Astrocyte of the spinal cord (primary cell): Measurements from ENCODE around the gene CEACAM20.
"Not testable (repeated sequence)": the region's sequence is repeated elsewhere in the genome, so short reads cannot be mapped to it uniquely, and the experiment has no call there.

Experiments
- DNase-seq: peaks from one replicate; pipeline ENCODE4 v3.0.0; 2011; ENCODE audit warnings: low read depth, low spot score
- H3K4me3 ChIP-seq: 2 replicates; pipeline ENCODE4 v1.5.1; 2011; ENCODE audit warnings: low read depth, mild to moderate bottlenecking, low read length, moderate library complexity
- CTCF ChIP-seq: IDR thresholded peaks from 2 replicates; pipeline ENCODE4 v1.5.1; 2012; ENCODE audit warnings: low read depth, mild to moderate bottlenecking, low read length, inconsistent platforms
- in situ Hi-C: cut with HindIII; loops from 2 replicates; pipeline ENCODE4 v1.10.0; 2017; ENCODE audit warnings: low sequenced_read_pairs

The CEACAM20 gene

GRCh38 chr19:44539991-44540390 is 10.5 kb upstream of the CEACAM20 start:
- in situ Hi-C loops = no loop called here
- H3K4me3 ChIP-seq = no peak overlapping the region
- DNase-seq = no peak
- no peak for TF ChIP-seq CTCF

GRCh38 chr19:44539236-44539826 is 9.9 kb upstream of the CEACAM20 start:
- DNase-seq = no peak
- in situ Hi-C loops = no loop called here
- no peak for TF ChIP-seq CTCF
- no peak overlapping the region for H3K4me3 ChIP-seq

- in situ Hi-C loops, DNase-seq, H3K4me3 ChIP-seq: not testable (repeated sequence)
These were observed 5.9 kb upstream of the CEACAM20 start for GRCh38 chr19:44535361-44535760.

GRCh38 chr19:44532819-44533218 is 3.3 kb upstream of the CEACAM20 start:
- in situ Hi-C loops = no loop called here
- no peak overlapping the region for H3K4me3 ChIP-seq
- DNase-seq = no peak
- TF ChIP-seq CTCF = no peak

GRCh38 chr19:44530777-44531176 is 1.3 kb upstream of the CEACAM20 start:
- no peak for TF ChIP-seq CTCF
- DNase-seq = no peak
- in situ Hi-C loops = no loop called here
- no peak overlapping the region for H3K4me3 ChIP-seq

- TF ChIP-seq CTCF = no peak
- DNase-seq = no peak
- no peak overlapping the region for H3K4me3 ChIP-seq
- in situ Hi-C loops = no loop called here
These were observed 1.9 kb downstream of the CEACAM20 start for GRCh38 chr19:44527554-44527953.

GRCh38 chr19:44525721-44526430 is 3.6 kb downstream of the CEACAM20 start:
- H3K4me3 ChIP-seq = no peak overlapping the region
- no peak for TF ChIP-seq CTCF
- no peak for DNase-seq
- in situ Hi-C loops = no loop called here
